A549 (cell line): ENCODE results near the gene HP. TPM values are rescaled to one million over a fixed set of nuclear protein-coding genes. Genes with fewer than 3 reads are reported as not detected.

Experiments used
- ATAC-seq, 2 experiments: fragments of 200-7000 bp in 1 of 2; fragments of >200 bp in 1 of 2; cut with Nextera tagmentation in 1 of 2; cut with Tn5 transposase in 1 of 2; 3 replicates each; pipeline versions ENCODE4 v1.8.0 to v1.9.1; 2018 to 2020; ENCODE audit warnings: mild to moderate bottlenecking in 1 of 2, moderate library complexity in 1 of 2
- CTCF ChIA-PET: fragments of 300-600 bp; sonication (Branson Sonifier 250); formaldehyde crosslinking; extraction: SDS; loops from one replicate; lab custom pipeline; 2021; ENCODE audit warnings: antibody characterized with exemption, inconsistent platforms; lab: Yijun Ruan, JAX
- POLR2A ChIA-PET: fragments of 350-600 bp; formaldehyde crosslinking; extraction: SDS; loops from one replicate; lab custom pipeline; 2021; ENCODE audit warnings: antibody characterized with exemption, inconsistent platforms; lab: Yijun Ruan, JAX
- DNase-seq, 2 experiments: peaks; one replicate each; pipeline versions ENCODE4 v3.0.0 to v3.0.0-alpha.2; 2011 to 2016; ENCODE audit warnings: low read depth in 1 of 2, low spot score in 1 of 2
- FAIRE-seq: peaks from 2 replicates; lab custom pipeline; 2011; peaks lifted over from hg19 to GRCh38; lab: Jason Lieb, UNC
- H3K27ac ChIP-seq, 2 experiments: fragments of >200 bp; sonication (Bioruptor Twin); formaldehyde crosslinking; 3 replicates each; pipeline ENCODE4 v1.5.1; 2016 to 2017
- H3K4me1 ChIP-seq: fragments of >200 bp; sonication (Bioruptor Twin); formaldehyde crosslinking; 3 replicates; pipeline ENCODE4 v1.6.1; 2016
- H3K4me2 ChIP-seq: fragments of >200 bp; sonication (Bioruptor Twin); formaldehyde crosslinking; 3 replicates; pipeline ENCODE4 v1.6.1; 2016
- H3K4me3 ChIP-seq: fragments of >200 bp; sonication (Bioruptor Twin); formaldehyde crosslinking; 3 replicates; pipeline ENCODE4 v1.5.1; 2016
- H3K9me3 ChIP-seq: fragments of >200 bp; sonication (Bioruptor Twin); formaldehyde crosslinking; 3 replicates; pipeline ENCODE4 v1.6.1; 2016
- ATOH8 ChIP-seq: fragments of 250-450 bp; sonication (Bioruptor Pico); IDR thresholded peaks from 2 replicates; pipeline ENCODE4 v1.5.0; 2020; ENCODE audit warnings: low read depth, mild to moderate bottlenecking, moderate library complexity
- CHD4 ChIP-seq: fragments of 200-600 bp; sonication (generic); IDR thresholded peaks from 2 replicates; pipeline ENCODE4 v1.6.1; 2016; ENCODE audit warnings: antibody characterized with exemption, mild to moderate bottlenecking, borderline replicate concordance
- E2F6 ChIP-seq: IDR thresholded peaks from 2 replicates; pipeline ENCODE4 v1.6.1; 2012; ENCODE audit warnings: low read depth, borderline replicate concordance
- EP300 ChIP-seq, 2 experiments: fragments of >200 bp; sonication (Bioruptor Twin); formaldehyde crosslinking; IDR thresholded peaks; 2 replicates in 1 of 2; 3 replicates in 1 of 2; pipeline ENCODE4 v1.6.1; 2016 to 2017
- FOSL2 ChIP-seq, 2 experiments: fragments of 450-650 bp in 1 of 2; fragments of >200 bp in 1 of 2; sonication (Bioruptor Twin) in 1 of 2; formaldehyde crosslinking; IDR thresholded peaks; 2 replicates each; pipeline versions ENCODE4 v1.5.0 to v1.6.1; 2016 to 2020; ENCODE audit warnings: mild to moderate bottlenecking in 1 of 2, moderate library complexity in 1 of 2
- HEYL ChIP-seq: fragments of 250-450 bp; sonication (Bioruptor Pico); IDR thresholded peaks from 2 replicates; pipeline ENCODE4 v1.8.0; 2021; ENCODE audit warnings: mild to moderate bottlenecking, moderate library complexity
- HOXA7 ChIP-seq: fragments of 250-450 bp; sonication (Bioruptor Pico); IDR thresholded peaks from 2 replicates; pipeline ENCODE4 v1.5.0; 2020; ENCODE audit warnings: mild to moderate bottlenecking, moderate library complexity
- HOXB13 ChIP-seq: fragments of 250-450 bp; sonication (Bioruptor Pico); IDR thresholded peaks from 2 replicates; pipeline ENCODE4 v1.5.0; 2020; ENCODE audit warnings: low read depth, mild to moderate bottlenecking, moderate library complexity
- HOXB5 ChIP-seq: fragments of 250-450 bp; sonication (Bioruptor Pico); IDR thresholded peaks from 2 replicates; pipeline ENCODE4 v1.5.0; 2020; ENCODE audit warnings: mild to moderate bottlenecking, moderate library complexity
- KDM1A ChIP-seq: fragments of 200-600 bp; sonication (generic); IDR thresholded peaks from 2 replicates; pipeline ENCODE4 v1.6.1; 2016; ENCODE audit warnings: low read depth, mild to moderate bottlenecking
- KDM5A ChIP-seq: fragments of 200-600 bp; sonication (generic); IDR thresholded peaks from 2 replicates; pipeline ENCODE4 v1.6.1; 2016; ENCODE audit warnings: antibody characterized with exemption, mild to moderate bottlenecking
- MAFK ChIP-seq: fragments of 450-650 bp; IDR thresholded peaks from 2 replicates; pipeline ENCODE4 v1.6.1; 2014; ENCODE audit not compliant: partially characterized antibody
- NFE2L2 ChIP-seq: fragments of 150-350 bp; conservative IDR thresholded peaks from 2 replicates; pipeline ENCODE4 v1.6.1; 2014; ENCODE audit warnings: low read length
- POLR2A ChIP-seq: IDR thresholded peaks from 2 replicates; pipeline ENCODE4 v1.6.1; 2012; ENCODE audit warnings: mild to moderate bottlenecking, low read length
- POLR2AphosphoS2 ChIP-seq: conservative IDR thresholded peaks from 2 replicates; pipeline ENCODE4 v1.6.1; 2012; ENCODE audit warnings: low read length, improper control_type of control experiment, inconsistent platforms
- RAD21 ChIP-seq, 2 experiments: fragments of >200 bp in 1 of 2; sonication (Bioruptor Twin) in 1 of 2; formaldehyde crosslinking in 1 of 2; IDR thresholded peaks in 1 of 2; conservative IDR thresholded peaks in 1 of 2; 2 replicates in 1 of 2; 3 replicates in 1 of 2; pipeline ENCODE4 v1.6.1; 2012 to 2018; ENCODE audit warnings: inconsistent platforms in 1 of 2
- RCOR1 ChIP-seq: fragments of 150-350 bp; IDR thresholded peaks from 2 replicates; pipeline ENCODE4 v1.6.1; 2014; ENCODE audit warnings: antibody characterized with exemption, low read length, low read depth
- RFX5 ChIP-seq: fragments of 450-650 bp; IDR thresholded peaks from 2 replicates; pipeline ENCODE4 v1.7.1; 2014; ENCODE audit warnings: antibody characterized with exemption, mild to moderate bottlenecking, moderate library complexity
- RNF2 ChIP-seq: fragments of 200-600 bp; sonication (generic); IDR thresholded peaks from 2 replicates; pipeline ENCODE4 v1.6.1; 2016; ENCODE audit warnings: low read depth, mild to moderate bottlenecking, antibody characterized with exemption, moderate library complexity, borderline replicate concordance
- TP53 ChIP-seq: fragments of 250-450 bp; sonication (Bioruptor Pico); IDR thresholded peaks from 2 replicates; pipeline ENCODE4 v1.5.0; 2021; ENCODE audit warnings: mild to moderate bottlenecking, moderate library complexity
- ZC3H11A ChIP-seq: fragments of 450-650 bp; IDR thresholded peaks from 2 replicates; pipeline ENCODE4 v1.6.1; 2014; ENCODE audit warnings: antibody characterized with exemption, mild to moderate bottlenecking
- ZFP36 ChIP-seq: fragments of 450-650 bp; IDR thresholded peaks from 2 replicates; pipeline ENCODE4 v1.6.1; 2014; ENCODE audit warnings: borderline replicate concordance; ENCODE audit not compliant: partially characterized antibody
- ZNF302 ChIP-seq: fragments of 250-450 bp; sonication (Bioruptor Pico); IDR thresholded peaks from 2 replicates; pipeline ENCODE4 v1.9.0; 2021; ENCODE audit warnings: inconsistent platforms, mild to moderate bottlenecking, moderate library complexity
- ZSCAN20 ChIP-seq: fragments of 250-450 bp; sonication (Bioruptor Pico); IDR thresholded peaks from 2 replicates; pipeline ENCODE4 v1.8.0; 2022; ENCODE audit warnings: mild to moderate bottlenecking, moderate library complexity
- WGBS: methylation state at CpG from one replicate; pipeline ENCODE4 v1.1.6; 2017; ENCODE audit errors: missing lambda C conversion rate; 5-methylcytosine and 5-hydroxymethylcytosine counted together
- polyA plus RNA-seq, 4 experiments: library from polyadenylated mRNA; depleted of rRNA in 3 of 4; stranded (reverse); fragments of >200 nt; fragmentation: RNase III in 1 of 4; extraction: RNeasy Plus Mini Kit Qiagen cat#74134 plus additional on column Dnase treatment in 1 of 4; gene quantifications; 2 replicates in 3 of 4; 3 replicates in 1 of 4; pipeline ENCODE4 v1.2.3, GENCODE V29; 2011 to 2017
- TF ChIP-seq, protein P1 (sequence below): IDR thresholded peaks from 2 replicates; pipeline ENCODE4 v1.6.1; 2012
- TF ChIP-seq, protein P2 (sequence below): fragments of >200 bp; sonication (Bioruptor Twin); formaldehyde crosslinking; IDR thresholded peaks from 2 replicates; pipeline ENCODE4 v1.6.1; 2016

The HP gene
- polyA plus RNA-seq, 2 of the 4 experiments (the other 2 are of a cell fraction), result 0.23 TPM; not detected in 1

DNA sequence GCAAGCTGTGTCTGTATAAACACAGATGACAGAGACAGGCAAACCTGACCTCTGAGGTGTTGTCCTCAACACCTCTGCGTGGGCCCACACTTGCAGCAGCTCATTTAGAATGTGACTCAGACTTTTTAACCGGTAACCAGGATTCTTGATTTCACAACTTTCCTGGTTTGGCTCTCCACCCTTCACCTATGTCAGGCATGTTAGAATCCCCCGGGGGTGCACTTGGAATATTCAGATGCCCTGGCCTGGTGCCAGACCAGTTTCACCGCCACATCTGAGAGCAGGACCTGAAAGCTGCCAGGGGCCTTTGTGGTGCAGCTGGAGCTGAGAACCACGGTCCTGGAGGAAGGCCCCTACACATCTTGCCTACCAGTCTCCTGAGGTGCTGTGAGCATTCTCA lies 40.9 kb upstream of the HP start:
- H3K9me3 ChIP-seq, result no peaks in the 10 kb centered on the region
- H3K4me1 ChIP-seq, result no peaks in the 10 kb centered on the region
- TF ChIP-seq POLR2A (no peak), HEYL (CRISPR knock-in tag) (no peak), FOSL2 (IDR thresholded peaks at IDR 0.05) (no peak), FOSL2 (CRISPR knock-in tag; IDR thresholded peaks at IDR 0.05) (no peak), RNF2 (no peak), KDM5A (no peak), MAFK (no peak), POLR2AphosphoS2 (no peak), ZSCAN20 (CRISPR knock-in tag) (no peak), TP53 (no peak), RFX5 (no peak), HOXB13 (CRISPR knock-in tag) (no peak), KDM1A (no peak), ATOH8 (no peak), HOXA7 (CRISPR knock-in tag) (no peak), ZC3H11A (no peak), NFE2L2 (no peak), ZFP36 (no peak), E2F6 (no peak), CHD4 (no peak)
- TF ChIP-seq, protein P1, sequence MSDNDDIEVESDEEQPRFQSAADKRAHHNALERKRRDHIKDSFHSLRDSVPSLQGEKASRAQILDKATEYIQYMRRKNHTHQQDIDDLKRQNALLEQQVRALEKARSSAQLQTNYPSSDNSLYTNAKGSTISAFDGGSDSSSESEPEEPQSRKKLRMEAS, result no peak
- TF ChIP-seq, all 56 proteins: peak for 0
- H3K4me3 ChIP-seq, result no peak overlapping the region
- ChIA-PET CTCF (interaction anchor here (1.8 to 2.2 kb wide), 2 partner anchors 86 to 130 kb away, joined by 4 to 5 read pairs; no protein-coding TSS in a partner anchor), POLR2A (no interaction called here)
- no peak for ATAC-seq
- DNase-seq, result no peak
- no peak overlapping the region for H3K27ac ChIP-seq
- no peak for FAIRE-seq
- WGBS, result 67% methylated on average over 5 of the region's 5 CpGs
- H3K4me2 ChIP-seq, result no peak overlapping the region

DNA sequence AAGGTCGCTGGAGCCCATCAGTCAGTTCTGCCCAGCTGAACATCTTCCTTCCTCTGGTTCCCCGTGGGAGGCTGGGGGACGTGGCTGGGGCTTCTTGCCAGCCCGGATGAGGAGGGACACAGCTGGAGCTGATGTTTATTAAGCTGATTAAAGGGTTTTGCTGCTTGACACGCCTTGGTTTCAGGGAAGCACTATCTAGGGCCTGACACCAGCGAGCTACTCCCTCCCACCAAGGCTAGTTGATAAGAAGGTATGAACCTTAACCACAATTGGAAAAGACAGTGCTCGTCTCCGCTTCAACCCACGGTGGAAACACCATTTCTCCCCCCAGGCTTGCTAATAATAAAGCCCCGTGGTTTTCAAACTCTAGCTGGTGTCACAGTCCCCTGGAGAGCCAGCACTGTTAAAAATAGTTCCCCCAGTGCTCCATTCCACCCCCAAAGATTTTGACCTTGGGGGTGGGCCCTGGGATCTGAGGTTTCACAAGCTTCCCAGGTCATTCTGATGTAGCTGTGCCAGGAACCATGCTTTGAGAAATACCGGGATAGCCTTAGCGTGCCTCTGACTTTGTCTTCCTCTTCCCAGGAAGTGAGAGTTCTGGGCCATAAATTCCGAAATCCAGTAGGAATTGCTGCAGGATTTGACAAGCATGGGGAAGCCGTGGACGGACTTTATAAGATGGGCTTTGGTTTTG lies 40.3 kb upstream of the HP start:
- Histone ChIP-seq H3K27ac (no peak overlapping the region), H3K9me3 (no peaks in the 10 kb centered on the region), H3K4me1 (no peaks in the 10 kb centered on the region), H3K4me2 (no peak overlapping the region), H3K4me3 (no peak overlapping the region)
- ATAC-seq (no peak), DNase-seq (no peak), FAIRE-seq (no peak)
- ChIA-PET CTCF (interaction anchor here (1.2 to 2.2 kb wide), 3 partner anchors 18 to 131 kb away, joined by 4 to 5 read pairs (median 5); no protein-coding TSS in a partner anchor), POLR2A (no interaction called here)
- no peak for TF ChIP-seq EP300 (IDR thresholded peaks at IDR 0.05)
- TF ChIP-seq HOXB5, result no peak
- TF ChIP-seq ATOH8, result no peak
- no peak for TF ChIP-seq RFX5
- TF ChIP-seq, protein P2, sequence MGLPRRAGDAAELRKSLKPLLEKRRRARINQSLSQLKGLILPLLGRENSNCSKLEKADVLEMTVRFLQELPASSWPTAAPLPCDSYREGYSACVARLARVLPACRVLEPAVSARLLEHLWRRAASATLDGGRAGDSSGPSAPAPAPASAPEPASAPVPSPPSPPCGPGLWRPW, result no peak
- TF ChIP-seq ZNF302 (CRISPR knock-in tag), result no peak
- TF ChIP-seq KDM5A, result no peak
- TF ChIP-seq POLR2AphosphoS2, result no peak
- TF ChIP-seq E2F6, result no peak
- TF ChIP-seq RAD21 (conservative IDR thresholded peaks at IDR 0.05 in 1 of 2, IDR thresholded peaks at IDR 0.05 in 1 of 2), result no peak
- no peak for TF ChIP-seq ZSCAN20 (CRISPR knock-in tag)
- TF ChIP-seq RCOR1, result no peak
- WGBS, result 91% methylated on average over 15 of the region's 15 CpGs
